ENCODE measurements around the gene CLCN5.

The CLCN5 gene

GRCh38 chrX:49978176-49978575 lies 55.8 kb downstream of the CLCN5 start:
- Histone ChIP-seq H3K9ac (ENCODE audit: low read length) (no peak overlapping the region), H3K9me3 (ENCODE audit: control insufficient read depth, low read length) (no peaks in the 10 kb centered on the region), H3K4me1 (ENCODE audit: control insufficient read depth, insufficient read depth, low read length) (no peaks in the 10 kb centered on the region), H3K27me3 (replicated peaks; ENCODE audit: control insufficient read depth, insufficient read depth, low read length) (peaks cover 6% of the 10 kb centered on the region), H3K4me3 (ENCODE audit: low read length) (no peak overlapping the region), H3K36me3 (ENCODE audit: control insufficient read depth, insufficient read depth, low read length, severe bottlenecking) (no peaks in the 10 kb centered on the region)
- no peak for DNase-seq (ENCODE audit: low read depth)

GRCh38 chrX:49986058-49986457 lies 63.7 kb downstream of the CLCN5 start:
- H3K9ac ChIP-seq (ENCODE audit: low read length) = no peak overlapping the region
- H3K36me3 ChIP-seq (ENCODE audit: control insufficient read depth, insufficient read depth, low read length, severe bottlenecking) = no peaks in the 10 kb centered on the region
- peaks cover 5% of the 10 kb centered on the region for H3K9me3 ChIP-seq (ENCODE audit: control insufficient read depth, low read length)
- peaks cover 3% of the 10 kb centered on the region for H3K27me3 ChIP-seq (replicated peaks; ENCODE audit: control insufficient read depth, insufficient read depth, low read length)
- DNase-seq (ENCODE audit: low read depth) = no peak
- no peak overlapping the region for H3K4me3 ChIP-seq (ENCODE audit: low read length)
- no peaks in the 10 kb centered on the region for H3K4me1 ChIP-seq (ENCODE audit: control insufficient read depth, insufficient read depth, low read length)

- DNase-seq (ENCODE audit: low read depth) = no peak
- no peaks in the 10 kb centered on the region for H3K4me1 ChIP-seq (ENCODE audit: control insufficient read depth, insufficient read depth, low read length)
- H3K27me3 ChIP-seq (replicated peaks; ENCODE audit: control insufficient read depth, insufficient read depth, low read length) = peaks cover 3% of the 10 kb centered on the region
- no peak overlapping the region for H3K9ac ChIP-seq (ENCODE audit: low read length)
- H3K36me3 ChIP-seq (ENCODE audit: control insufficient read depth, insufficient read depth, low read length, severe bottlenecking) = no peaks in the 10 kb centered on the region
- H3K4me3 ChIP-seq (ENCODE audit: low read length) = no peak overlapping the region
- peaks cover 5% of the 10 kb centered on the region for H3K9me3 ChIP-seq (ENCODE audit: control insufficient read depth, low read length)
Measured at GRCh38 chrX:49987651-49988050, 65.3 kb downstream of the CLCN5 start.

GRCh38 chrX:49988143-49988542 lies 65.7 kb downstream of the CLCN5 start:
- no peak for DNase-seq (ENCODE audit: low read depth)
- Histone ChIP-seq H3K36me3 (ENCODE audit: control insufficient read depth, insufficient read depth, low read length, severe bottlenecking) (no peaks in the 10 kb centered on the region), H3K4me3 (ENCODE audit: low read length) (no peak overlapping the region), H3K27me3 (replicated peaks; ENCODE audit: control insufficient read depth, insufficient read depth, low read length) (peaks cover 6% of the 10 kb centered on the region), H3K4me1 (ENCODE audit: control insufficient read depth, insufficient read depth, low read length) (peaks cover under 1% of the 10 kb centered on the region), H3K9ac (ENCODE audit: low read length) (no peak overlapping the region), H3K9me3 (ENCODE audit: control insufficient read depth, low read length) (peaks cover 5% of the 10 kb centered on the region)

- Histone ChIP-seq H3K27me3 (replicated peaks; ENCODE audit: control insufficient read depth, insufficient read depth, low read length) (peaks cover 12% of the 10 kb centered on the region), H3K9me3 (ENCODE audit: control insufficient read depth, low read length) (peaks cover 5% of the 10 kb centered on the region), H3K9ac (ENCODE audit: low read length) (no peak overlapping the region), H3K4me1 (ENCODE audit: control insufficient read depth, insufficient read depth, low read length) (peaks cover 24% of the 10 kb centered on the region), H3K36me3 (ENCODE audit: control insufficient read depth, insufficient read depth, low read length, severe bottlenecking) (no peaks in the 10 kb centered on the region), H3K4me3 (ENCODE audit: low read length) (no peak overlapping the region)
- no peak for DNase-seq (ENCODE audit: low read depth)
Measured at GRCh38 chrX:49991758-49992157, 69.4 kb downstream of the CLCN5 start.

GRCh38 chrX:49992853-49993252 lies 70.5 kb downstream of the CLCN5 start:
- no peak overlapping the region for H3K9ac ChIP-seq (ENCODE audit: low read length)
- H3K4me1 ChIP-seq (ENCODE audit: control insufficient read depth, insufficient read depth, low read length) = peaks cover 24% of the 10 kb centered on the region
- peaks cover 12% of the 10 kb centered on the region for H3K27me3 ChIP-seq (replicated peaks; ENCODE audit: control insufficient read depth, insufficient read depth, low read length)
- DNase-seq (ENCODE audit: low read depth) = no peak
- H3K36me3 ChIP-seq (ENCODE audit: control insufficient read depth, insufficient read depth, low read length, severe bottlenecking) = no peaks in the 10 kb centered on the region
- H3K4me3 ChIP-seq (ENCODE audit: low read length) = no peak overlapping the region
- H3K9me3 ChIP-seq (ENCODE audit: control insufficient read depth, low read length) = peaks cover 5% of the 10 kb centered on the region

GRCh38 chrX:49993661-49994060 lies 71.3 kb downstream of the CLCN5 start:
- peaks cover 5% of the 10 kb centered on the region for H3K9me3 ChIP-seq (ENCODE audit: control insufficient read depth, low read length)
- H3K9ac ChIP-seq (ENCODE audit: low read length) = no peak overlapping the region
- peaks cover 24% of the 10 kb centered on the region for H3K4me1 ChIP-seq (ENCODE audit: control insufficient read depth, insufficient read depth, low read length)
- no peak for DNase-seq (ENCODE audit: low read depth)
- H3K27me3 ChIP-seq (replicated peaks; ENCODE audit: control insufficient read depth, insufficient read depth, low read length) = peaks cover 15% of the 10 kb centered on the region
- no peak overlapping the region for H3K4me3 ChIP-seq (ENCODE audit: low read length)
- H3K36me3 ChIP-seq (ENCODE audit: control insufficient read depth, insufficient read depth, low read length, severe bottlenecking) = no peaks in the 10 kb centered on the region

GRCh38 chrX:49995107-49995731 lies 72.8 kb downstream of the CLCN5 start:
- Histone ChIP-seq H3K36me3 (ENCODE audit: control insufficient read depth, insufficient read depth, low read length, severe bottlenecking) (no peaks in the 10 kb centered on the region), H3K9me3 (ENCODE audit: control insufficient read depth, low read length) (peaks cover 5% of the 10 kb centered on the region), H3K9ac (ENCODE audit: low read length) (no peak overlapping the region), H3K4me1 (ENCODE audit: control insufficient read depth, insufficient read depth, low read length) (peaks cover 24% of the 10 kb centered on the region), H3K27me3 (replicated peaks; ENCODE audit: control insufficient read depth, insufficient read depth, low read length) (peaks cover 17% of the 10 kb centered on the region), H3K4me3 (ENCODE audit: low read length) (no peak overlapping the region)
- peak; percentile 38 for DNase-seq (ENCODE audit: low read depth)

GRCh38 chrX:49995795-49996455 lies 73.5 kb downstream of the CLCN5 start:
- no peaks in the 10 kb centered on the region for H3K9me3 ChIP-seq (ENCODE audit: control insufficient read depth, low read length)
- H3K9ac ChIP-seq (ENCODE audit: low read length) = no peak overlapping the region
- H3K4me1 ChIP-seq (ENCODE audit: control insufficient read depth, insufficient read depth, low read length) = peaks cover 24% of the 10 kb centered on the region
- peaks cover 19% of the 10 kb centered on the region for H3K27me3 ChIP-seq (replicated peaks; ENCODE audit: control insufficient read depth, insufficient read depth, low read length)
- peak; percentile 1 for DNase-seq (ENCODE audit: low read depth)
- H3K4me3 ChIP-seq (ENCODE audit: low read length) = no peak overlapping the region
- no peaks in the 10 kb centered on the region for H3K36me3 ChIP-seq (ENCODE audit: control insufficient read depth, insufficient read depth, low read length, severe bottlenecking)

- DNase-seq (ENCODE audit: low read depth) = no peak
Measured at GRCh38 chrX:49996474-49996873, 74.1 kb downstream of the CLCN5 start.

GRCh38 chrX:49999087-49999486 lies 76.7 kb downstream of the CLCN5 start:
- Histone ChIP-seq H3K9ac (ENCODE audit: low read length) (no peak overlapping the region), H3K9me3 (ENCODE audit: control insufficient read depth, low read length) (no peaks in the 10 kb centered on the region), H3K4me3 (ENCODE audit: low read length) (no peak overlapping the region), H3K4me1 (ENCODE audit: control insufficient read depth, insufficient read depth, low read length) (peaks cover 25% of the 10 kb centered on the region), H3K27me3 (replicated peaks; ENCODE audit: control insufficient read depth, insufficient read depth, low read length) (peaks cover 11% of the 10 kb centered on the region), H3K36me3 (ENCODE audit: control insufficient read depth, insufficient read depth, low read length, severe bottlenecking) (no peaks in the 10 kb centered on the region)
- DNase-seq (ENCODE audit: low read depth) = no peak

More at GRCh38 chrX:49996474-49996873, 74.1 kb downstream of the CLCN5 start:
- Histone ChIP-seq H3K9ac (ENCODE audit: low read length) (no peak overlapping the region), H3K27me3 (replicated peaks; ENCODE audit: control insufficient read depth, insufficient read depth, low read length) (peaks cover 19% of the 10 kb centered on the region), H3K4me1 (ENCODE audit: control insufficient read depth, insufficient read depth, low read length) (peaks cover 24% of the 10 kb centered on the region), H3K9me3 (ENCODE audit: control insufficient read depth, low read length) (no peaks in the 10 kb centered on the region), H3K4me3 (ENCODE audit: low read length) (no peak overlapping the region), H3K36me3 (ENCODE audit: control insufficient read depth, insufficient read depth, low read length, severe bottlenecking) (no peaks in the 10 kb centered on the region)

Measured in adipocyte (in vitro differentiated cells).